HG03432 (cell line): Measurements from ENCODE around the gene AP5S1.
"Not testable (repeated sequence)": the region's sequence is repeated elsewhere in the genome, so short reads cannot be mapped to it uniquely, and the experiment has no call there.

Source experiments
- ATAC-seq: cut with Tn5 transposase; IDR thresholded peaks from one replicate; pipeline ENCODE4 v1.9.1; 2021; ENCODE audit warnings: mild to moderate bottlenecking, moderate library complexity; ENCODE audit not compliant: unreplicated experiment

The AP5S1 gene

DNA sequence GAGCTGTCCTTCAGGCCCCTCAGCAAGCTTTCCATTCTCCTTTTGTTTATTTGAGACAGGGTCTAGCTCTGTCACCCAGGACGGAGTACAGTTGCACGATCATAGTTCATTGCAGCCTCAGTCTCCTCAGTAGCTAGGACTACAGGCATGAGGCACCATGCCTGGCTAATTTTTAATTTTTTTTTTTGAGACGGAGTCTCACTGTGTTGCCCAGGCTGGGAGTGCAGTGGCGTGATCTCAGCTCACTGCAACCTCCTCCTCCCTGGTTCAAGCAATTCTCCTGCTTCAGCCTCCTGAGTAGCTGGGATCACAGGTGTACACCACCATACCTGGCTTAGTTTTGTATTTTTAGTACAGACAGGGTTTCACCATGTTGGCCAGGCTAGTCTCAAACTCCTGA, 31.1 kb upstream of the AP5S1 start:
- not testable (repeated sequence) for ATAC-seq

DNA sequence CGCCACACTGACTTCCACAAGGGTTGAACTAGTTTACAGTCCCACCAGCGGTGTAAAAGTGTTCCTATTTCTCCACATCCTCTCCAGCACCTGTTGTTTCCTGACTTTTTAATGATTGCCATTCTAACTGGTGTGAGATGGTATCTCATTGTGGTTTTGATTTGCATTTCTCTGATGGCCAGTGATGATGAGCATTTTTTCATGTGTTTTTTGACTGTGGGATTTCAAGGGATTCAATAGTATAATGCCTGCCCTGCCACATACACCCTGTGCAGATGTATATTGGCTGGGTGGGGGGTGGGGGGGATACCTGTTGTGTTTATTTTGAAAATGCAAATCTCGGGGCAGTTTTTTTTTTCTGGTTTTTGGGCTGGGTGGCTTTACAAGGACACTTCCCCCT, 26.2 kb upstream of the AP5S1 start:
- ATAC-seq, result not testable (repeated sequence)

DNA sequence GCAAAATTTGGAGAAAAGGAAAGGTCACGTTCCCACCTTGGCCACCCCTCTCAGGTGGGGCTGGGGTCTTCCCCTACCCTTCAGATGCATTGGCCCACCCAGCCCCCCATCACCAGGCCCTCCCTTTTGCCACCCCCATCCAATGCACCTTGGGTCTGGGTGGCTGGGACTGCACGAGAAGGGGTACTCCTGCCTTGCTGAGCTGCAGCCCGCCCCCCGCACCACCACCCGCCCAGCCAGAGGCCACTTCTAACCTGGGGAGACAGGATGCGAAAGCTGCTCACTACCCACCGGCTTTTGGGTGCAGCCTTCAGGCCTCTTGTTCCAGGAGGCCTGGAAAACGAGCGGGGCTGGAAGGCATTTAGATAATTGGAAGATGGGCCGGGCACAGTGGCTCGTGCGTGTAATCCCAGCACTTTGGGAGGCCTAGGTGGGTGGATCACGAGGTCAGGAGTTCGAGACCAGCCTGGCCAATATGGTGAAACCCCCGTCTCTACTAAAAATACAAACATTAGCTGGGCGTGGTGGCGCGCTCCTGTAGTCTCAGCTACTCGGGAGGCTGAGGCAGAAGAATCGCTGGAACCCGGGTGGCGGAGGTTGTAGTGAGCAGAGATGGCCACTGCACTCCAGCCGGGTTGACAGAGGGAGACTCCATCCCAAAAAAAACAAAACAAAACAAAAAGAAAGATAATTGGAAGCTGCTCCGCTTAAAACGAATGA, 25.5 kb upstream of the AP5S1 start:
- no peak for ATAC-seq

DNA sequence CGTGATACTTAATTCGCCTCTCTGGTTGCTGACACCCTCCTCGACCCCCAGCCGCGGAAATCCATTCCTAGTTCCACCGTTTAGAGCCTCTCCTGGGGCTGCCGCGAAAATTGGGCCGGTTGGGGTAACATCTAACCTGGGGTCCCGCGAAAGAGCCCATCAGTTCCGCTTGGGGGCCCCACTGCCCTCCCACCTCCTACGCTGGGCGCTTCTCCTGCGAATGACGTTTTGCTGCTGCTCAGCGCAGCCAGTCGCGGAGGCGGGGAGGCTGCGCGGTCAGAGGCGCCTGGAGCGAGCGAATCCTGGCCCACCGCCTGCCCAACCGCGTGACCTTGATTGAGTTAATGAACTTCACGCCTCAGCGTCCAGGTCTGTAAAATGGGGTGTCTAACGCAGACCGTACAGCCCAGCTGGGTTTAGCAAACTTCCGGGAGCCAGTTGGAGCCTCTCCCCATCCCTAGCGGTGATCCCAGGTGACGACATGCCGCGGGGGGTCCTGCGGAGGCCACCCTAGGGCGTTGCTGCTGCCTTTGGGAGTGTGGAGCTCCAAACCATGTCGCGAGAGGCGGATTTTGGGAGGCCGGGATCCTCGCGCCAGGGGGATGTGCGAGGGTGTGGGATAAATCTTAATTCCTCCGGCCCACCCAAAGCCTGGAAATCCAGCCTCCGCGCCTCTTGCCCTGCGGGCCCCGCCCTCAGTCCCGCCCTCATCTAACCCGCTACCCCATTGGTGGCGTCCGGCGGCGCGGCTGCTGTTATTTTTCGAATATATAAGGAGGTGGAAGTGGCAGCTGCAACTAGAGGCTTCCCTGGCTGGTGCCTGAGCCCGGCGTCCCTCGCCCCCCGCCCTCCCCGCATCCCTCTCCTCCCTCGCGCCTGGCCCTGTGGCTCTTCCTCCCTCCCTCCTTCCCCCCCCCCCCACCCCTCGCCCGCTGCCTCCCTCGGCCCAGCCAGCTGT, 24.6 kb upstream of the AP5S1 start, which contains the start of gene CDC25B:
Gene CDC25B (plus strand): TSS at position 800 of the 958 bp plus-strand sequence. CDS start 222 bp downstream, outside the sequence.
- ATAC-seq, result peak; percentile 75

DNA sequence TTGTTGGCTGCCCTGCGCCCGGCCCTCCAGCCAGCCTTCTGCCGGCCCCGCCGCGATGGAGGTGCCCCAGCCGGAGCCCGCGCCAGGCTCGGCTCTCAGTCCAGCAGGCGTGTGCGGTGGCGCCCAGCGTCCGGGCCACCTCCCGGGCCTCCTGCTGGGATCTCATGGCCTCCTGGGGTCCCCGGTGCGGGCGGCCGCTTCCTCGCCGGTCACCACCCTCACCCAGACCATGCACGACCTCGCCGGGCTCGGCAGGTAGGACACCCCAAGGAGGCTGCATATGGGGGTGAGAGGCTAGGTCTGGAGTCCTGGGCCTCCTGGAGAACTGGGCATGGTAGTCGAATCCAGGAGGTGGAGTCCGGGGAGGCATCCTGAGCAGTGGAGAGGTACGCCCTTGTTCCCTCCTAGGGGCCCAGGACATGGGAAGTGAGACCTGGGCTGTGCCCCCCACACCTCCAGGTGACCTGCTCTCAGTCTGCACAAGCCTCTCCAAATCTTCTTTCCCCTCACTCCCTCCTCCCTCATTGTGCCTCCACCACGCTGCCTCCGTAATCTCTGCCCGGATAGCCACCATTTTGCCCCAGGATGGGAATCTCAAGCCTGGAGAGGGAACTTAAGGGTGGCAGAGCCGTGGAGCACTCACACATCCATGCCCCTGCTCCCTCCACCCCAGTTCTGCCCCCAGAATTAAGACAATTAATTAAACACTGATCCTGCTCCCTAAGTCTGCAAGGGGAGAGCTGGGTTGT, 23.7 kb upstream of the AP5S1 start:
- peak; percentile 1 for ATAC-seq

GRCh38 chr20:3797226-3797545, 23.2 kb upstream of the AP5S1 start:
- ATAC-seq, result no peak

DNA sequence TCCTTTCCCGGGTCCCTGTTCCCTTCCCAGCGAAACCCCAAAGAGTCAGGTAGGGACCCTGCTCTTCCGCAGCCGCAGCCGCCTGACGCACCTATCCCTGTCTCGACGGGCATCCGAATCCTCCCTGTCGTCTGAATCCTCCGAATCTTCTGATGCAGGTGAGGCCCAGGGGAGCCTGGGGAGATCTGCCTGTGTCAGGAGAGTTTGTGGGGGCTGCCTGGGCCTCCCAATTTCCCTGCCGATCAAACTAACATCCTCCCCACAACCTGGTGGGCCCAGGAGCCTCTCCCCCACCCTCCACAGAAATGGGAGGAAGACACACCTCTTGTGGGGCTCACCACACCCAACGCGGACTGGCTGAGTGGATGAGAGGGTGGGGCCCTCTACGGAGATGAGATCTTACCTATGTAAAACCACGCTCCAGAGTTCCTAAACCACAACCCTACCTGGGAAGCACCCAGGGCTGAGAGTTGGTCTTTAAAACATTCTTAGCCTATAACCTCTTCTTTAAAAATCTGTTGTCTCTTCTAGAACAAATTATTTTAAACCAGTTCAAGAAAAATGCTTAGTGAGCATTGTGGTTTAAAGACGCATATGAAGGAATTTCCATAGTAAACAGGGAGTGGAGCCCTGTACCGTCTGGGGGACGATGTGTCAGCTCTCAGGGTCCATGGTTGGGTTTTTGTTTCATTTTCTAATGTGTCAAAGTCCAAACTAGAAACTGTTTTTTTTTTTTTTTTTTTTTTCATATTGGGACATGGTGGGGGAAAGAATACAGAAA, 22.6 kb upstream of the AP5S1 start:
- ATAC-seq, result no peak

DNA sequence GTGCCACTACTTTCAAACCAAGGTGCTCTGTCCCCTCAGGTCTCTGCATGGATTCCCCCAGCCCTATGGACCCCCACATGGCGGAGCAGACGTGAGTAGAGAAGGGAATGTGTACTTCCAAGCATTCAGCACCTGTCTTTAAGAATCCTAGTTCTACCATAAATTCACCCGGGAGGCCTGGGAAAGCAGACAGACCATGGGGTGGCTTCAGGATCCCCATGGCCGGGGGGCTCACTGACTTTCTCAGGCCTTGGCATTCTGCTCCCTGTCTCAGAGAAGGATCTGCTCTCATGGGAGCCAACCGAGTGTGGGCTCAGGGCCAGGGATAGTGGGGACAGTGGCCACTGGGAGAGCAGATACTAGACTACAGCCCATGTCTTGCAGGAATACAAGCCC, 22.0 kb upstream of the AP5S1 start:
- no peak for ATAC-seq

- no peak for ATAC-seq
These were observed 21.5 kb upstream of the AP5S1 start for GRCh38 chr20:3798908-3799248.

DNA sequence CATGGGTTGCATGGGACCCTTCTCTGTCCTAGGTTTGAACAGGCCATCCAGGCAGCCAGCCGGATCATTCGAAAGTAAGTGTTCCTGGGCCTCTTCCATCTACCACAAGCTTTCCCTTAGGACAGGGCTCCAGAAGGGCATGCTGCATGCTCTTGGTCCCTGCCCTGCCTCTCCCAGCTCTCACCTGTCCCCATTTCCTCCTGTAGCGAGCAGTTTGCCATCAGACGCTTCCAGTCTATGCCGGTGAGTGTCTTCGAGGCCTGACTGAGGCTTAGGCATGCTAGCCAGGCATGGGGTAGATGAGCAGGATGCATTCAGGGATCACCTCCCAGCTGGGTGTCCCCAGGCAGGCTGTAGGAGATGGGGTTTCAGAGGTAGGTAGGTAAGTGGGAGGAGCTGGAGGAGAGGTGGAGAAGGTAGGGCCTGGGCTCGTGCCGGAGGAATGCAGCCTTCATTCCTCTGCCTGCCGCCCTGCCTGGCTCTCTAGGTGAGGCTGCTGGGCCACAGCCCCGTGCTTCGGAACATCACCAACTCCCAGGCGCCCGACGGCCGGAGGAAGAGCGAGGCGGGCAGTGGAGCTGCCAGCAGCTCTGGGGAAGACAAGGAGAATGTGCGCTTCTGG, 20.0 kb upstream of the AP5S1 start:
- no peak for ATAC-seq

GRCh38 chr20:3800878-3801260, 19.5 kb upstream of the AP5S1 start:
- no peak for ATAC-seq

GRCh38 chr20:3801299-3801698, 19.0 kb upstream of the AP5S1 start:
- ATAC-seq, result no peak

DNA sequence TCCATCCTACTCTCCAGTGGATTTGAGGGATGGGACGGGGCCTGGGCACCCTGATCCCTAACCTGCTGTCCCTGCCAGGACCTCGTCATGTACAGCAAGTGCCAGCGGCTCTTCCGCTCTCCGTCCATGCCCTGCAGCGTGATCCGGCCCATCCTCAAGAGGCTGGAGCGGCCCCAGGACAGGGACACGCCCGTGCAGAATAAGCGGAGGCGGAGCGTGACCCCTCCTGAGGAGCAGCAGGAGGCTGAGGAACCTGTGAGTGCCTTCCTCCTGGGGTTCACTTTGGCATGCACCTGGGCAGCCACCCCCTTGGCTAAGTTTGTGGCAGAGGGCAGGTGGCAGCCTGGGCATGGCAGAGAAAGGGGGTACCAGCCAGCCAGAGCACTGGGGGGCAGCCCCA, 18.5 kb upstream of the AP5S1 start:
- ATAC-seq, result no peak

- ATAC-seq, result no peak
These were observed 17.7 kb upstream of the AP5S1 start for GRCh38 chr20:3802524-3803239.

GRCh38 chr20:3803289-3803688, 17.1 kb upstream of the AP5S1 start:
- no peak for ATAC-seq

DNA sequence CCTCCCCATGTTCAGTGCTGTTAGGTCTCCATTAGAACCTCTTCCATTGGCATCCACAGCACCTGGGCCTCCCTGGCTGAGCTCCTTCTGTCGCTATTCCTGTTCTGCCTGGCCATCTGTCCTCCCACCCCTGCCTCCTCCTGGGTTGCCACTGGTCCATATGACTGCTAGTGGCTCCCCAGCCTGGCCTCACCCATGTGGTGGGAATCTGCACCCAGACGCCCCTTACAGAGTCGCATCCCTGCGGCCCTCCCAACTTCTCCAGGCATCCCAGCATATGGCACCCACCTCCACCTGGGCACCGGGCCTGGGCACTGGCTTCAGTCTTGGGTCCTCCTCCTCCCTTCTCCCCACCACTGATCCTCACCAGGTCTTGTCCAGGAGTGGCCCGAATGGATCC, 16.5 kb upstream of the AP5S1 start:
- ATAC-seq, result no peak

- no peak for ATAC-seq
These were observed 16.0 kb upstream of the AP5S1 start for GRCh38 chr20:3804254-3804751.

- ATAC-seq, result no peak
These were observed 15.6 kb upstream of the AP5S1 start for GRCh38 chr20:3804781-3805180.

GRCh38 chr20:3808544-3808943, 11.8 kb upstream of the AP5S1 start:
- ATAC-seq, result no peak
